Measurements from ENCODE around the gene CHIT1. TPM values are rescaled to one million over a fixed set of nuclear protein-coding genes. Genes with fewer than 3 reads are reported as not detected.
A peak's percentile ranks its signal among the peaks of the same experiment; 100 is the strongest.

The CHIT1 gene
- total RNA-seq, 1 experiment from 2014 or later = not detected

DNA sequence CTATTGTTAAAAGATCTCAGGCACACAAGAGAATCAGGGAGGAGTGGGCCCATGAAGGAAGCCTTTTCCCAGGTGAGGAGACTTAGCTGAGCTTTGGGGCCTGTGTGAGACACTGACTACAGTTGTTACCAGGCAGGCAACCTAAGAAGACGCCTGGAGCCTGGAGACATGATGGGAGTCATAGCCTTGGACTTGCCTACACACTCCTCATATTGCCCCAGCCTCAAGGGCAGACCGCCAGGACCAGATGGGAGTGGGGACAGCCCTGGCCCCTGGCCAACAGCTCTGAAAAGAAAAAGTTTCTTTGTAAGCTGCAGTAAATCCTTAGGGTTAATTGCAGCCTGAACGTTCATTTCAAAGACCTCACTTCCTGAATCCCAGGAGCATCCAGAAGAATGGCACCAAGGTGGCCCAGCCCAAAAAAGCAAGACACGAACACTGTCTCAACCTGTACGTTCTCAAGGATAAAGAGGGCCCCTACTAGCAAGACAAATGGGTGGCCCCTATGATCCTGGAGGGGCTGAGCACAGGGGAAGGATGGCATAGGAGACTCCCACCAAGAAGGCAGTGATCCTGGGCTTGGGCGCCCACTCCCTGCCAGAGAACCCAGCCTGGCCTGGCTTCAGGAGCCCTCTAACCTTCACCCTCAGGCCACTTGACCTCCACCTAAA, 42.6 kb upstream of the CHIT1 start:
- no peaks in the 10 kb centered on the region for H3K9me3 ChIP-seq (ENCODE audit: control insufficient read depth in 1 of 2, insufficient read depth in 1 of 2, low read depth in 1 of 2, low read length in 2 of 2)
- ATAC-seq = no peak
- intact Hi-C loops (cut with micrococcal nuclease) = loop anchor here (2.0 kb wide), 1 partner anchor 431 kb away; no protein-coding TSS in a partner anchor
- CTCF ChIA-PET = interaction anchor here (1.7 to 2.4 kb wide), 3 partner anchors 67 to 232 kb away, joined by 12 to 26 read pairs (median 15); no protein-coding TSS in a partner anchor
- no peak overlapping the region for H3K9ac ChIP-seq (ENCODE audit: low read length)
- BruUV-seq (replicated peaks) = no TSS peak
- H3K4me1 ChIP-seq (ENCODE audit: control insufficient read depth in 1 of 2, insufficient read depth in 2 of 2, low read length in 2 of 2) = peaks cover 0 to 35% of the 10 kb centered on the region in 2 experiments; a peak in 2 of 4 replicates
- H3K79me2 ChIP-seq (ENCODE audit: insufficient read depth, low read length) = no peaks in the 10 kb centered on the region
- no peaks in the 10 kb centered on the region for H3K27me3 ChIP-seq (ENCODE audit: insufficient read depth, low read length)
- POLR2A ChIA-PET = no interaction called here
- H4K20me1 ChIP-seq (ENCODE audit: insufficient read depth) = no peaks in the 10 kb centered on the region
- no peaks in the 10 kb centered on the region for H3K9me2 ChIP-seq (ENCODE audit: insufficient read depth)
- DNase-seq (ENCODE audit: low read depth, low spot score) = no peak
- H3K4me2 ChIP-seq (ENCODE audit: low read length) = peak overlapping the region; percentile 77; the same call in 1 of the 2 replicates
- RAD21 ChIA-PET (ENCODE audit: low non-redundant PET in 1 of 2, low total read pairs in 2 of 2, uncharacterized antibody in 2 of 2, unreplicated experiment in 2 of 2) = interaction anchor here in 1 of 2 experiments (1.4 kb wide), 1 partner anchor 216 kb away, joined by 5 read pairs; no protein-coding TSS in a partner anchor
- no peaks in the 10 kb centered on the region for H3K36me3 ChIP-seq (ENCODE audit: control insufficient read depth in 1 of 2, insufficient read depth in 2 of 2, low read length in 2 of 2)
- no peak overlapping the region for H3K27ac ChIP-seq (ENCODE audit: low read depth, low read length)
- TF ChIP-seq, protein P1, sequence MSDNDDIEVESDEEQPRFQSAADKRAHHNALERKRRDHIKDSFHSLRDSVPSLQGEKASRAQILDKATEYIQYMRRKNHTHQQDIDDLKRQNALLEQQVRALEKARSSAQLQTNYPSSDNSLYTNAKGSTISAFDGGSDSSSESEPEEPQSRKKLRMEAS (IDR thresholded peaks at IDR 0.05) = no peak
- TF ChIP-seq, protein P2, sequence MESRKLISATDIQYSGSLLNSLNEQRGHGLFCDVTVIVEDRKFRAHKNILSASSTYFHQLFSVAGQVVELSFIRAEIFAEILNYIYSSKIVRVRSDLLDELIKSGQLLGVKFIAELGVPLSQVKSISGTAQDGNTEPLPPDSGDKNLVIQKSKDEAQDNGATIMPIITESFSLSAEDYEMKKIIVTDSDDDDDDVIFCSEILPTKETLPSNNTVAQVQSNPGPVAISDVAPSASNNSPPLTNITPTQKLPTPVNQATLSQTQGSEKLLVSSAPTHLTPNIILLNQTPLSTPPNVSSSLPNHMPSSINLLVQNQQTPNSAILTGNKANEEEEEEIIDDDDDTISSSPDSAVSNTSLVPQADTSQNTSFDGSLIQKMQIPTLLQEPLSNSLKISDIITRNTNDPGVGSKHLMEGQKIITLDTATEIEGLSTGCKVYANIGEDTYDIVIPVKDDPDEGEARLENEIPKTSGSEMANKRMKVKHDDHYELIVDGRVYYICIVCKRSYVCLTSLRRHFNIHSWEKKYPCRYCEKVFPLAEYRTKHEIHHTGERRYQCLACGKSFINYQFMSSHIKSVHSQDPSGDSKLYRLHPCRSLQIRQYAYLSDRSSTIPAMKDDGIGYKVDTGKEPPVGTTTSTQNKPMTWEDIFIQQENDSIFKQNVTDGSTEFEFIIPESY (IDR thresholded peaks at IDR 0.05; ENCODE audit: extremely low read depth, insufficient replicate concordance, low read length) = no peak
- TF ChIP-seq EZH2 (IDR thresholded peaks at IDR 0.05) = no peak
- TF ChIP-seq, protein P3, sequence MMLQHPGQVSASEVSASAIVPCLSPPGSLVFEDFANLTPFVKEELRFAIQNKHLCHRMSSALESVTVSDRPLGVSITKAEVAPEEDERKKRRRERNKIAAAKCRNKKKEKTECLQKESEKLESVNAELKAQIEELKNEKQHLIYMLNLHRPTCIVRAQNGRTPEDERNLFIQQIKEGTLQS (IDR thresholded peaks at IDR 0.05) = no peak
- no peak for TF ChIP-seq EZH2phosphoT487 (IDR thresholded peaks at IDR 0.05; ENCODE audit: borderline replicate concordance)
- TF ChIP-seq, protein P4, sequence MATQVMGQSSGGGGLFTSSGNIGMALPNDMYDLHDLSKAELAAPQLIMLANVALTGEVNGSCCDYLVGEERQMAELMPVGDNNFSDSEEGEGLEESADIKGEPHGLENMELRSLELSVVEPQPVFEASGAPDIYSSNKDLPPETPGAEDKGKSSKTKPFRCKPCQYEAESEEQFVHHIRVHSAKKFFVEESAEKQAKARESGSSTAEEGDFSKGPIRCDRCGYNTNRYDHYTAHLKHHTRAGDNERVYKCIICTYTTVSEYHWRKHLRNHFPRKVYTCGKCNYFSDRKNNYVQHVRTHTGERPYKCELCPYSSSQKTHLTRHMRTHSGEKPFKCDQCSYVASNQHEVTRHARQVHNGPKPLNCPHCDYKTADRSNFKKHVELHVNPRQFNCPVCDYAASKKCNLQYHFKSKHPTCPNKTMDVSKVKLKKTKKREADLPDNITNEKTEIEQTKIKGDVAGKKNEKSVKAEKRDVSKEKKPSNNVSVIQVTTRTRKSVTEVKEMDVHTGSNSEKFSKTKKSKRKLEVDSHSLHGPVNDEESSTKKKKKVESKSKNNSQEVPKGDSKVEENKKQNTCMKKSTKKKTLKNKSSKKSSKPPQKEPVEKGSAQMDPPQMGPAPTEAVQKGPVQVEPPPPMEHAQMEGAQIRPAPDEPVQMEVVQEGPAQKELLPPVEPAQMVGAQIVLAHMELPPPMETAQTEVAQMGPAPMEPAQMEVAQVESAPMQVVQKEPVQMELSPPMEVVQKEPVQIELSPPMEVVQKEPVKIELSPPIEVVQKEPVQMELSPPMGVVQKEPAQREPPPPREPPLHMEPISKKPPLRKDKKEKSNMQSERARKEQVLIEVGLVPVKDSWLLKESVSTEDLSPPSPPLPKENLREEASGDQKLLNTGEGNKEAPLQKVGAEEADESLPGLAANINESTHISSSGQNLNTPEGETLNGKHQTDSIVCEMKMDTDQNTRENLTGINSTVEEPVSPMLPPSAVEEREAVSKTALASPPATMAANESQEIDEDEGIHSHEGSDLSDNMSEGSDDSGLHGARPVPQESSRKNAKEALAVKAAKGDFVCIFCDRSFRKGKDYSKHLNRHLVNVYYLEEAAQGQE (IDR thresholded peaks at IDR 0.05; ENCODE audit: low read depth) = no peak
- TF ChIP-seq FOSL1 (IDR thresholded peaks at IDR 0.05; ENCODE audit: low read depth) = no peak
- TF ChIP-seq SP1 (IDR thresholded peaks at IDR 0.05; ENCODE audit: low read depth) = no peak
- no peak for TF ChIP-seq ZFX (IDR thresholded peaks at IDR 0.05)
- TF ChIP-seq SRF (IDR thresholded peaks at IDR 0.05; ENCODE audit: low read depth) = no peak
- no peak overlapping the region for H3K4me3 ChIP-seq (replicated peaks in 1 of 2; ENCODE audit: low read depth in 1 of 2, low read length in 2 of 2)
- H2AFZ ChIP-seq (ENCODE audit: low read depth, low read length, poor library complexity, severe bottlenecking) = peak overlapping the region; percentile 84

All from HCT116 (cell line).